ENCODE data around the gene DHCR7.

Gene DHCR7

GRCh38 chr11:71456831-71457230 is 8.6 kb upstream of the DHCR7 start:
- DNase-seq (ENCODE audit: low read depth), result no peak

- no peak for DNase-seq (ENCODE audit: low read depth)
Observed at GRCh38 chr11:71456294-71456693, 8.1 kb upstream of the DHCR7 start.

- DNase-seq (ENCODE audit: low read depth), result no peak
Observed at GRCh38 chr11:71454470-71455113, 6.4 kb upstream of the DHCR7 start.

GRCh38 chr11:71453918-71454304 is 5.7 kb upstream of the DHCR7 start:
- DNase-seq (ENCODE audit: low read depth), result no peak

GRCh38 chr11:71453037-71453917 is 5.1 kb upstream of the DHCR7 start, which contains the start of gene NADSYN1:
Gene NADSYN1 (plus strand): TSS chr11:71453203. CDS start chr11:71453297, 94 bp downstream.
- peak; percentile 85 for DNase-seq (ENCODE audit: low read depth)

- no peak for DNase-seq (ENCODE audit: low read depth)
Observed at GRCh38 chr11:71452199-71453036, 4.2 kb upstream of the DHCR7 start.

- no peak for DNase-seq (ENCODE audit: low read depth)
Observed at GRCh38 chr11:71451596-71452198, 3.5 kb upstream of the DHCR7 start.

- DNase-seq (ENCODE audit: low read depth), result no peak
Observed at GRCh38 chr11:71450939-71451338, 2.7 kb upstream of the DHCR7 start.

GRCh38 chr11:71450507-71450906 is 2.3 kb upstream of the DHCR7 start:
- no peak for DNase-seq (ENCODE audit: low read depth)

GRCh38 chr11:71449596-71449995 is 1.4 kb upstream of the DHCR7 start:
- DNase-seq (ENCODE audit: low read depth), result no peak

- no peak for DNase-seq (ENCODE audit: low read depth)
Observed at GRCh38 chr11:71447791-71448256, 369 bp downstream of the DHCR7 start.

- peak; percentile 45 for DNase-seq (ENCODE audit: low read depth)
Observed at GRCh38 chr11:71446942-71447688, 1.1 kb downstream of the DHCR7 start.

- no peak for DNase-seq (ENCODE audit: low read depth)
Observed at GRCh38 chr11:71446150-71446549, 2.0 kb downstream of the DHCR7 start.

- no peak for DNase-seq (ENCODE audit: low read depth)
Observed at GRCh38 chr11:71444811-71445210, 3.4 kb downstream of the DHCR7 start.

- DNase-seq (ENCODE audit: low read depth), result no peak
Observed at GRCh38 chr11:71443736-71444445, 4.3 kb downstream of the DHCR7 start.

GRCh38 chr11:71442880-71443279 is 5.3 kb downstream of the DHCR7 start:
- DNase-seq (ENCODE audit: low read depth), result no peak

- no peak for DNase-seq (ENCODE audit: low read depth)
Observed at GRCh38 chr11:71442123-71442522, 6.1 kb downstream of the DHCR7 start.

GRCh38 chr11:71441251-71441650 is 6.9 kb downstream of the DHCR7 start:
- no peak for DNase-seq (ENCODE audit: low read depth)

GRCh38 chr11:71440021-71440755 is 8.0 kb downstream of the DHCR7 start:
- no peak for DNase-seq (ENCODE audit: low read depth)

GRCh38 chr11:71438650-71439049 is 9.5 kb downstream of the DHCR7 start:
- no peak for DNase-seq (ENCODE audit: low read depth)

Data from stromal cell of bone marrow (primary cell).